MM.1S (cell line): ENCODE measurements around the gene HSD17B13.

Source experiments
- CTCF ChIP-seq: fragments of 300-600 bp; sonication (generic); IDR thresholded peaks from 2 replicates; pipeline ENCODE4 v1.5.1; 2016; ENCODE audit warnings: antibody characterized with exemption, low read length, mixed read lengths
- EZH2 ChIP-seq: fragments of 300-600 bp; sonication (generic); optimal IDR thresholded peaks from 2 replicates; pipeline ENCODE3; 2017; ENCODE audit warnings: low read depth, mild to moderate bottlenecking, antibody characterized with exemption, low read length, mixed read lengths
- EZH2phosphoT487 ChIP-seq: fragments of 300-600 bp; sonication (generic); IDR thresholded peaks from 2 replicates; pipeline ENCODE4 v1.6.1; 2018; ENCODE audit warnings: antibody characterized with exemption, low read length

- TF ChIP-seq CTCF = no peak
- no peak for TF ChIP-seq EZH2phosphoT487
- TF ChIP-seq EZH2 = no peak
Observed at GRCh38 chr4:87310691-87311335, 11.9 kb downstream of the HSD17B13 start.
